Nephron (organoid): ENCODE data around the gene CLP1.

ENCODE experiments used
- H3K27ac Mint-ChIP-seq, 3 experiments: 2 replicates each; pipeline ENCODE4 v1.8.0; 2020; ENCODE audit warnings: mixed read lengths in 3 of 3, mild to moderate bottlenecking in 2 of 3, moderate library complexity in 1 of 3
- H3K27me3 Mint-ChIP-seq: 2 replicates; pipeline ENCODE4 v1.8.0; 2021; ENCODE audit warnings: low read depth, mild to moderate bottlenecking, moderate library complexity, mixed read lengths
- H3K36me3 Mint-ChIP-seq: 2 replicates; pipeline ENCODE4 v1.8.0; 2020; ENCODE audit warnings: low read depth, mixed read lengths
- H3K4me1 Mint-ChIP-seq: 2 replicates; pipeline ENCODE4 v1.8.0; 2020; ENCODE audit warnings: mixed read lengths
- H3K4me3 Mint-ChIP-seq, 3 experiments: 2 replicates each; pipeline ENCODE4 v1.8.0; 2020; ENCODE audit warnings: mild to moderate bottlenecking in 3 of 3, mixed read lengths in 3 of 3, moderate library complexity in 2 of 3
- H3K9me3 Mint-ChIP-seq: 2 replicates; pipeline ENCODE4 v1.8.0; 2020; ENCODE audit warnings: mixed read lengths
- CTCF ChIP-seq, 3 experiments: fragments of 200-600 bp; sonication (generic); IDR thresholded peaks; one replicate each; pipeline ENCODE4 v1.5.0; 2021; ENCODE audit warnings: antibody characterized with exemption in 3 of 3; ENCODE audit not compliant: unreplicated experiment in 3 of 3

Gene CLP1

GRCh38 chr11:57630171-57630570 lies 27.4 kb upstream of the CLP1 start:
- H3K36me3 Mint-ChIP-seq = no peaks in the 10 kb centered on the region
- no peak for TF ChIP-seq CTCF (IDR thresholded peaks at IDR 0.05; ENCODE audit: unreplicated experiment in 3 of 3)
- no peak overlapping the region for H3K27ac Mint-ChIP-seq
- peaks cover 4% of the 10 kb centered on the region for H3K4me1 Mint-ChIP-seq
- H3K27me3 Mint-ChIP-seq = no peaks in the 10 kb centered on the region
- H3K9me3 Mint-ChIP-seq = no peaks in the 10 kb centered on the region
- no peak overlapping the region for H3K4me3 Mint-ChIP-seq

- Mint-ChIP-seq H3K27me3 (no peaks in the 10 kb centered on the region), H3K4me3 (no peak overlapping the region)
Observed at GRCh38 chr11:57632116-57632515, 25.4 kb upstream of the CLP1 start.

GRCh38 chr11:57633394-57634070 lies 24.0 kb upstream of the CLP1 start:
- no peak overlapping the region for H3K4me3 Mint-ChIP-seq
- H3K27ac Mint-ChIP-seq = no peak overlapping the region
- H3K4me1 Mint-ChIP-seq = peaks cover 11% of the 10 kb centered on the region
- no peaks in the 10 kb centered on the region for H3K27me3 Mint-ChIP-seq
- H3K9me3 Mint-ChIP-seq = no peaks in the 10 kb centered on the region
- no peaks in the 10 kb centered on the region for H3K36me3 Mint-ChIP-seq
- TF ChIP-seq CTCF (IDR thresholded peaks at IDR 0.05; ENCODE audit: unreplicated experiment in 3 of 3) = no peak

More at GRCh38 chr11:57632116-57632515, 25.4 kb upstream of the CLP1 start:
- TF ChIP-seq CTCF (IDR thresholded peaks at IDR 0.05; ENCODE audit: unreplicated experiment in 3 of 3) = no peak
- H3K27ac Mint-ChIP-seq = no peak overlapping the region
- peaks cover 4% of the 10 kb centered on the region for H3K4me1 Mint-ChIP-seq
- H3K36me3 Mint-ChIP-seq = no peaks in the 10 kb centered on the region
- H3K9me3 Mint-ChIP-seq = no peaks in the 10 kb centered on the region

- no peak for TF ChIP-seq CTCF (IDR thresholded peaks at IDR 0.05; ENCODE audit: unreplicated experiment in 3 of 3)
- Mint-ChIP-seq H3K4me3 (no peak overlapping the region), H3K9me3 (no peaks in the 10 kb centered on the region), H3K4me1 (peaks cover 8% of the 10 kb centered on the region), H3K36me3 (no peaks in the 10 kb centered on the region), H3K27me3 (peaks cover 4% of the 10 kb centered on the region), H3K27ac (no peak overlapping the region)
Observed at GRCh38 chr11:57634311-57634710, 23.3 kb upstream of the CLP1 start.

GRCh38 chr11:57635246-57635645 lies 22.3 kb upstream of the CLP1 start:
- Mint-ChIP-seq H3K9me3 (no peaks in the 10 kb centered on the region), H3K27ac (no peak overlapping the region), H3K27me3 (peaks cover 4% of the 10 kb centered on the region), H3K36me3 (no peaks in the 10 kb centered on the region), H3K4me1 (peaks cover 14% of the 10 kb centered on the region), H3K4me3 (no peak overlapping the region)
- no peak for TF ChIP-seq CTCF (IDR thresholded peaks at IDR 0.05; ENCODE audit: unreplicated experiment in 3 of 3)

- H3K9me3 Mint-ChIP-seq = no peaks in the 10 kb centered on the region
- peak overlapping the region; percentile 89 to 95 (median 94) for H3K4me3 Mint-ChIP-seq
- peak overlapping the region; percentile 96 to 100 (median 98) for H3K27ac Mint-ChIP-seq
- H3K36me3 Mint-ChIP-seq = peaks cover 12% of the 10 kb centered on the region
- TF ChIP-seq CTCF (IDR thresholded peaks at IDR 0.05; ENCODE audit: unreplicated experiment in 3 of 3) = no peak
- peaks cover 31% of the 10 kb centered on the region for H3K4me1 Mint-ChIP-seq
- peaks cover 4% of the 10 kb centered on the region for H3K27me3 Mint-ChIP-seq
Observed at GRCh38 chr11:57637626-57638004, 19.9 kb upstream of the CLP1 start.
